ENCODE data around the gene SAE1. TPM values are rescaled to one million over a fixed set of nuclear protein-coding genes. Genes with fewer than 3 reads are reported as not detected.

SAE1 gene
- total and polyA plus RNA-seq, 10 of the 15 experiments (the other 5 are each of a cell fraction or from before 2014, with no cell fraction given), result 62.0 to 246 (median 148) TPM

DNA sequence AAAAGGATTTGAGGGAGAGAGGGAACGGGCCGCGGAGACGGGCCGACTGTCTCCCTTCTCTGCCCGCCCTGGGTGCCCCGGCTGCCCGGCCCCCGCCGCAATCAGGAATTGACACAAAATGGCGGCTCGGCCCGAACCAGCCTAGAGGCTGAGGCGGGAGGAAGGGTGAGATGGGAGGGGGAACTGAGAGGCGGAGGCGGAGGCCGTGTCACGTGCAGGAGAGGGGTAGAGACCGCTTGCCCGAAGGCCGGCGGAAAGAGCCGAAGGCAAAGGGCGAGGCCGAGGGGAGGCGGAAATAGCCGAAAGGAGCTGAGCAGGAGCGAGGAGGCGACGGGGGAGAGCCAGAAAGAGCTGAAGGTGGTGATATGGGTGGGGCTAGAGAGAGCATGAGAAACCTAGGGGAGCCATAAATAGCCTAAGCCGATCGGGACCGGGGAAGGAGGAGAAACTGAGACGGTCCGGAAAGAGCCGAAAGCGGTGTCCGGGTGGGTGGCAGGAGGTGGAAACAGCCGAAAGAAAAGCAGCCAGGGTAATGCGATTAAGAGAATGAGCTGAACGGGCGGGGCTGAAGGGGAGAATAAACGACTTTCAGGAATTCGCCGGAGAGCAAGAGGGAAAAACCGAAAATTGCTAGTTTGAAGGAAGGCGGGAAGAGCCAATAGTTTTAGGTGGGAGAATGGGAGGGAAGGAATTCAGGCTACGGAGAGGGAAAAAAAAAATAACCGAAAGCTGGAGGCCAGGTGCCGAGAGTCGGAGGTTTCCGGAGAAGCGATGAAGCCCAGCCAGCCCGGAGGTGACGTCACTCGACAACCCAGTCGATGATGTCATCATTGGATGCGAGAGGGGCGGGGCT lies 17.4 kb upstream of the SAE1 start, which contains the start of gene ZC3H4 (continued):
- TF ChIP-seq ZZZ3 (IDR thresholded peaks at IDR 0.05; ENCODE audit: control insufficient read depth, insufficient read length, low read depth) (no peak), ESRRA (IDR thresholded peaks at IDR 0.05; ENCODE audit: low read length) (no peak), CREM (IDR thresholded peaks at IDR 0.05; ENCODE audit: low read depth) (peak; percentile 98), EGR1 (IDR thresholded peaks at IDR 0.05; ENCODE audit: borderline replicate concordance in 1 of 2, low read depth in 2 of 2, low read length in 2 of 2) (peak in 1 of 2 experiments; percentile 93; a peak in 2 of 3 replicates), CHD1 (IDR thresholded peaks at IDR 0.05; ENCODE audit: low read depth, low read length) (peak; percentile 76), BACH1 (IDR thresholded peaks at IDR 0.05; ENCODE audit: borderline replicate concordance) (0 out of 2 replicates have a peak, but pooled peaks have one; percentile 6)
- TF ChIP-seq, protein P1, sequence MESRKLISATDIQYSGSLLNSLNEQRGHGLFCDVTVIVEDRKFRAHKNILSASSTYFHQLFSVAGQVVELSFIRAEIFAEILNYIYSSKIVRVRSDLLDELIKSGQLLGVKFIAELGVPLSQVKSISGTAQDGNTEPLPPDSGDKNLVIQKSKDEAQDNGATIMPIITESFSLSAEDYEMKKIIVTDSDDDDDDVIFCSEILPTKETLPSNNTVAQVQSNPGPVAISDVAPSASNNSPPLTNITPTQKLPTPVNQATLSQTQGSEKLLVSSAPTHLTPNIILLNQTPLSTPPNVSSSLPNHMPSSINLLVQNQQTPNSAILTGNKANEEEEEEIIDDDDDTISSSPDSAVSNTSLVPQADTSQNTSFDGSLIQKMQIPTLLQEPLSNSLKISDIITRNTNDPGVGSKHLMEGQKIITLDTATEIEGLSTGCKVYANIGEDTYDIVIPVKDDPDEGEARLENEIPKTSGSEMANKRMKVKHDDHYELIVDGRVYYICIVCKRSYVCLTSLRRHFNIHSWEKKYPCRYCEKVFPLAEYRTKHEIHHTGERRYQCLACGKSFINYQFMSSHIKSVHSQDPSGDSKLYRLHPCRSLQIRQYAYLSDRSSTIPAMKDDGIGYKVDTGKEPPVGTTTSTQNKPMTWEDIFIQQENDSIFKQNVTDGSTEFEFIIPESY (IDR thresholded peaks at IDR 0.05), result 0 out of 2 replicates have a peak, but pooled peaks have one; percentile 15
- TF ChIP-seq, protein P2, sequence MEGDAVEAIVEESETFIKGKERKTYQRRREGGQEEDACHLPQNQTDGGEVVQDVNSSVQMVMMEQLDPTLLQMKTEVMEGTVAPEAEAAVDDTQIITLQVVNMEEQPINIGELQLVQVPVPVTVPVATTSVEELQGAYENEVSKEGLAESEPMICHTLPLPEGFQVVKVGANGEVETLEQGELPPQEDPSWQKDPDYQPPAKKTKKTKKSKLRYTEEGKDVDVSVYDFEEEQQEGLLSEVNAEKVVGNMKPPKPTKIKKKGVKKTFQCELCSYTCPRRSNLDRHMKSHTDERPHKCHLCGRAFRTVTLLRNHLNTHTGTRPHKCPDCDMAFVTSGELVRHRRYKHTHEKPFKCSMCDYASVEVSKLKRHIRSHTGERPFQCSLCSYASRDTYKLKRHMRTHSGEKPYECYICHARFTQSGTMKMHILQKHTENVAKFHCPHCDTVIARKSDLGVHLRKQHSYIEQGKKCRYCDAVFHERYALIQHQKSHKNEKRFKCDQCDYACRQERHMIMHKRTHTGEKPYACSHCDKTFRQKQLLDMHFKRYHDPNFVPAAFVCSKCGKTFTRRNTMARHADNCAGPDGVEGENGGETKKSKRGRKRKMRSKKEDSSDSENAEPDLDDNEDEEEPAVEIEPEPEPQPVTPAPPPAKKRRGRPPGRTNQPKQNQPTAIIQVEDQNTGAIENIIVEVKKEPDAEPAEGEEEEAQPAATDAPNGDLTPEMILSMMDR (IDR thresholded peaks at IDR 0.05 in 2 of 3, conservative IDR thresholded peaks at IDR 0.05 in 1 of 3; ENCODE audit: control insufficient read depth in 2 of 3, extremely low read depth in 1 of 3, insufficient read depth in 1 of 3, low read depth in 3 of 3, low read length in 3 of 3), result no peak
- TF ChIP-seq, protein P3, sequence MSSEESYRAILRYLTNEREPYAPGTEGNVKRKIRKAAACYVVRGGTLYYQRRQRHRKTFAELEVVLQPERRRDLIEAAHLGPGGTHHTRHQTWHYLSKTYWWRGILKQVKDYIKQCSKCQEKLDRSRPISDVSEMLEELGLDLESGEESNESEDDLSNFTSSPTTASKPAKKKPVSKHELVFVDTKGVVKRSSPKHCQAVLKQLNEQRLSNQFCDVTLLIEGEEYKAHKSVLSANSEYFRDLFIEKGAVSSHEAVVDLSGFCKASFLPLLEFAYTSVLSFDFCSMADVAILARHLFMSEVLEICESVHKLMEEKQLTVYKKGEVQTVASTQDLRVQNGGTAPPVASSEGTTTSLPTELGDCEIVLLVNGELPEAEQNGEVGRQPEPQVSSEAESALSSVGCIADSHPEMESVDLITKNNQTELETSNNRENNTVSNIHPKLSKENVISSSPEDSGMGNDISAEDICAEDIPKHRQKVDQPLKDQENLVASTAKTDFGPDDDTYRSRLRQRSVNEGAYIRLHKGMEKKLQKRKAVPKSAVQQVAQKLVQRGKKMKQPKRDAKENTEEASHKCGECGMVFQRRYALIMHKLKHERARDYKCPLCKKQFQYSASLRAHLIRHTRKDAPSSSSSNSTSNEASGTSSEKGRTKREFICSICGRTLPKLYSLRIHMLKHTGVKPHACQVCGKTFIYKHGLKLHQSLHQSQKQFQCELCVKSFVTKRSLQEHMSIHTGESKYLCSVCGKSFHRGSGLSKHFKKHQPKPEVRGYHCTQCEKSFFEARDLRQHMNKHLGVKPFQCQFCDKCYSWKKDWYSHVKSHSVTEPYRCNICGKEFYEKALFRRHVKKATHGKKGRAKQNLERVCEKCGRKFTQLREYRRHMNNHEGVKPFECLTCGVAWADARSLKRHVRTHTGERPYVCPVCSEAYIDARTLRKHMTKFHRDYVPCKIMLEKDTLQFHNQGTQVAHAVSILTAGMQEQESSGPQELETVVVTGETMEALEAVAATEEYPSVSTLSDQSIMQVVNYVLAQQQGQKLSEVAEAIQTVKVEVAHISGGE (CRISPR knock-in tag; IDR thresholded peaks at IDR 0.05), result 0 out of 2 replicates have a peak, but pooled peaks have one; percentile 44
- TF ChIP-seq, protein P4, sequence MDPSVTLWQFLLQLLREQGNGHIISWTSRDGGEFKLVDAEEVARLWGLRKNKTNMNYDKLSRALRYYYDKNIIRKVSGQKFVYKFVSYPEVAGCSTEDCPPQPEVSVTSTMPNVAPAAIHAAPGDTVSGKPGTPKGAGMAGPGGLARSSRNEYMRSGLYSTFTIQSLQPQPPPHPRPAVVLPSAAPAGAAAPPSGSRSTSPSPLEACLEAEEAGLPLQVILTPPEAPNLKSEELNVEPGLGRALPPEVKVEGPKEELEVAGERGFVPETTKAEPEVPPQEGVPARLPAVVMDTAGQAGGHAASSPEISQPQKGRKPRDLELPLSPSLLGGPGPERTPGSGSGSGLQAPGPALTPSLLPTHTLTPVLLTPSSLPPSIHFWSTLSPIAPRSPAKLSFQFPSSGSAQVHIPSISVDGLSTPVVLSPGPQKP (IDR thresholded peaks at IDR 0.05; ENCODE audit: low read depth, low read length), result peak; percentile 21; the same call in 1 of the 2 replicates
- TF ChIP-seq, protein P5, sequence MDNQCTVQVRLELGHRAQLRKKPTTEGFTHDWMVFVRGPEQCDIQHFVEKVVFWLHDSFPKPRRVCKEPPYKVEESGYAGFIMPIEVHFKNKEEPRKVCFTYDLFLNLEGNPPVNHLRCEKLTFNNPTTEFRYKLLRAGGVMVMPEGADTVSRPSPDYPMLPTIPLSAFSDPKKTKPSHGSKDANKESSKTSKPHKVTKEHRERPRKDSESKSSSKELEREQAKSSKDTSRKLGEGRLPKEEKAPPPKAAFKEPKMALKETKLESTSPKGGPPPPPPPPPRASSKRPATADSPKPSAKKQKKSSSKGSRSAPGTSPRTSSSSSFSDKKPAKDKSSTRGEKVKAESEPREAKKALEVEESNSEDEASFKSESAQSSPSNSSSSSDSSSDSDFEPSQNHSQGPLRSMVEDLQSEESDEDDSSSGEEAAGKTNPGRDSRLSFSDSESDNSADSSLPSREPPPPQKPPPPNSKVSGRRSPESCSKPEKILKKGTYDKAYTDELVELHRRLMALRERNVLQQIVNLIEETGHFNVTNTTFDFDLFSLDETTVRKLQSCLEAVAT (IDR thresholded peaks at IDR 0.05), result peak; percentile 92
- TF ChIP-seq, protein P6, sequence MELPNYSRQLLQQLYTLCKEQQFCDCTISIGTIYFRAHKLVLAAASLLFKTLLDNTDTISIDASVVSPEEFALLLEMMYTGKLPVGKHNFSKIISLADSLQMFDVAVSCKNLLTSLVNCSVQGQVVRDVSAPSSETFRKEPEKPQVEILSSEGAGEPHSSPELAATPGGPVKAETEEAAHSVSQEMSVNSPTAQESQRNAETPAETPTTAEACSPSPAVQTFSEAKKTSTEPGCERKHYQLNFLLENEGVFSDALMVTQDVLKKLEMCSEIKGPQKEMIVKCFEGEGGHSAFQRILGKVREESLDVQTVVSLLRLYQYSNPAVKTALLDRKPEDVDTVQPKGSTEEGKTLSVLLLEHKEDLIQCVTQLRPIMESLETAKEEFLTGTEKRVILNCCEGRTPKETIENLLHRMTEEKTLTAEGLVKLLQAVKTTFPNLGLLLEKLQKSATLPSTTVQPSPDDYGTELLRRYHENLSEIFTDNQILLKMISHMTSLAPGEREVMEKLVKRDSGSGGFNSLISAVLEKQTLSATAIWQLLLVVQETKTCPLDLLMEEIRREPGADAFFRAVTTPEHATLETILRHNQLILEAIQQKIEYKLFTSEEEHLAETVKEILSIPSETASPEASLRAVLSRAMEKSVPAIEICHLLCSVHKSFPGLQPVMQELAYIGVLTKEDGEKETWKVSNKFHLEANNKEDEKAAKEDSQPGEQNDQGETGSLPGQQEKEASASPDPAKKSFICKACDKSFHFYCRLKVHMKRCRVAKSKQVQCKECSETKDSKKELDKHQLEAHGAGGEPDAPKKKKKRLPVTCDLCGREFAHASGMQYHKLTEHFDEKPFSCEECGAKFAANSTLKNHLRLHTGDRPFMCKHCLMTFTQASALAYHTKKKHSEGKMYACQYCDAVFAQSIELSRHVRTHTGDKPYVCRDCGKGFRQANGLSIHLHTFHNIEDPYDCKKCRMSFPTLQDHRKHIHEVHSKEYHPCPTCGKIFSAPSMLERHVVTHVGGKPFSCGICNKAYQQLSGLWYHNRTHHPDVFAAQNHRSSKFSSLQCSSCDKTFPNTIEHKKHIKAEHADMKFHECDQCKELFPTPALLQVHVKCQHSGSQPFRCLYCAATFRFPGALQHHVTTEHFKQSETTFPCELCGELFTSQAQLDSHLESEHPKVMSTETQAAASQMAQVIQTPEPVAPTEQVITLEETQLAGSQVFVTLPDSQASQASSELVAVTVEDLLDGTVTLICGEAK (IDR thresholded peaks at IDR 0.05; ENCODE audit: borderline replicate concordance), result peak; percentile 71; the same call in 1 of the 2 replicates

Data from GM12878 (cell line).